HG02973 (cell line): ENCODE measurements around the gene WIZ.

Experiments
- ATAC-seq: cut with Tn5 transposase; IDR thresholded peaks from one replicate; pipeline ENCODE4 v1.9.1; 2021; ENCODE audit warnings: moderate library complexity; ENCODE audit not compliant: unreplicated experiment

Gene WIZ

GRCh38 chr19:15445807-15446376 lies 3.9 kb downstream of the WIZ start:
- ATAC-seq, result no peak

- no peak for ATAC-seq
Observed at GRCh38 chr19:15445227-15445605, 4.5 kb downstream of the WIZ start.

GRCh38 chr19:15444505-15445226 lies 5.1 kb downstream of the WIZ start:
- ATAC-seq, result no peak

GRCh38 chr19:15443838-15444237 lies 5.9 kb downstream of the WIZ start:
- ATAC-seq, result no peak

GRCh38 chr19:15443325-15443724 lies 6.4 kb downstream of the WIZ start:
- ATAC-seq, result no peak

GRCh38 chr19:15442142-15442920 lies 7.4 kb downstream of the WIZ start:
- no peak for ATAC-seq

GRCh38 chr19:15441317-15441716 lies 8.4 kb downstream of the WIZ start:
- ATAC-seq, result no peak

GRCh38 chr19:15439821-15440641 lies 9.7 kb downstream of the WIZ start:
- no peak for ATAC-seq

- no peak for ATAC-seq
Observed at GRCh38 chr19:15439078-15439799, 10.5 kb downstream of the WIZ start.

- no peak for ATAC-seq
Observed at GRCh38 chr19:15438577-15438976, 11.2 kb downstream of the WIZ start.

GRCh38 chr19:15438124-15438496 lies 11.6 kb downstream of the WIZ start:
- ATAC-seq, result no peak

- ATAC-seq, result no peak
Observed at GRCh38 chr19:15437355-15438123, 12.2 kb downstream of the WIZ start.

- no peak for ATAC-seq
Observed at GRCh38 chr19:15436826-15437110, 13.0 kb downstream of the WIZ start.

GRCh38 chr19:15436012-15436825 lies 13.5 kb downstream of the WIZ start:
- no peak for ATAC-seq

- no peak for ATAC-seq
Observed at GRCh38 chr19:15433519-15434069, 16.2 kb downstream of the WIZ start.

GRCh38 chr19:15432629-15433518 lies 16.9 kb downstream of the WIZ start:
- peak; percentile 74 for ATAC-seq

GRCh38 chr19:15432018-15432494 lies 17.7 kb downstream of the WIZ start:
- ATAC-seq, result no peak
